Activated B cell treated with CpG ODN at 0.5 μM for 24 hours (primary cell): Measurements from ENCODE around the gene C12orf75. TPM values are rescaled to one million over a fixed set of nuclear protein-coding genes. Genes with fewer than 3 reads are reported as not detected.

Experiments
- ATAC-seq: fragments of 200-7000 bp; cut with Tn5 transposase; one replicate; pipeline ENCODE4 v1.10.0; 2021; ENCODE audit warnings: low read depth, mild to moderate bottlenecking, moderate library complexity
- CTCF ChIA-PET: fragments of 350-600 bp; sonication (Branson Sonifier 250); formaldehyde crosslinking; loops from one replicate; lab custom pipeline; 2021; ENCODE audit warnings: antibody characterized with exemption; lab: Charles Lee
- POLR2A ChIA-PET: fragments of 350-600 bp; sonication (Branson Sonifier 250); formaldehyde crosslinking; loops from one replicate; lab custom pipeline; 2021; ENCODE audit warnings: antibody characterized with exemption; lab: Charles Lee
- DNase-seq: peaks from one replicate; pipeline ENCODE4 v3.0.0; 2022
- H3K27ac Mint-ChIP-seq: one replicate; pipeline ENCODE4 v1.8.0; 2020; ENCODE audit warnings: mixed read lengths
- H3K27me3 Mint-ChIP-seq: one replicate; pipeline ENCODE4 v1.8.0; 2021; ENCODE audit warnings: mixed read lengths
- H3K36me3 Mint-ChIP-seq: one replicate; pipeline ENCODE4 v1.8.0; 2021; ENCODE audit warnings: low read depth, mixed read lengths
- H3K4me1 Mint-ChIP-seq: one replicate; pipeline ENCODE4 v1.8.0; 2021; ENCODE audit warnings: mixed read lengths
- H3K4me3 Mint-ChIP-seq: one replicate; pipeline ENCODE4 v1.8.0; 2020; ENCODE audit warnings: mild to moderate bottlenecking, mixed read lengths
- H3K9me3 Mint-ChIP-seq: one replicate; pipeline ENCODE4 v1.8.0; 2020; ENCODE audit warnings: mixed read lengths
- CTCF ChIP-seq: fragments of 200-600 bp; IDR thresholded peaks from one replicate; pipeline ENCODE4 v1.8.0; 2022; ENCODE audit warnings: antibody characterized with exemption, mild to moderate bottlenecking
- intact Hi-C: fragments of 100-400 bp; cut with micrococcal nuclease; formaldehyde crosslinking; loops from one replicate; pipeline ENCODE4 v1.15.1; 2024
- total RNA-seq: library from RNA; stranded (reverse); gene quantifications from 2 replicates; pipeline ENCODE4 v1.2.3, GENCODE V29; 2022

Gene C12orf75
- total RNA-seq, 1 donor from 2014 or later = 37.1 TPM

GRCh38 chr12:105386431-105386830, 55.9 kb downstream of the C12orf75 start:
- Mint-ChIP-seq H3K36me3 (no peaks in the 10 kb centered on the region), H3K27me3 (no peaks in the 10 kb centered on the region), H3K4me3 (no peak overlapping the region), H3K4me1 (no peaks in the 10 kb centered on the region), H3K27ac (no peak overlapping the region), H3K9me3 (no peaks in the 10 kb centered on the region)
- intact Hi-C loops = no loop called here
- CTCF ChIA-PET = no interaction called here
- POLR2A ChIA-PET = no interaction called here
- no peak for DNase-seq
- TF ChIP-seq CTCF = no peak
- ATAC-seq = no peak

- ATAC-seq = no peak
- no peak for TF ChIP-seq CTCF
- CTCF ChIA-PET = no interaction called here
- Mint-ChIP-seq H3K9me3 (no peaks in the 10 kb centered on the region), H3K4me3 (no peak overlapping the region), H3K27ac (no peak overlapping the region), H3K36me3 (no peaks in the 10 kb centered on the region), H3K27me3 (no peaks in the 10 kb centered on the region), H3K4me1 (no peaks in the 10 kb centered on the region)
- POLR2A ChIA-PET = no interaction called here
- intact Hi-C loops = no loop called here
- no peak for DNase-seq
Measured at GRCh38 chr12:105391231-105391630, 60.7 kb downstream of the C12orf75 start.

GRCh38 chr12:105393587-105393986, 63.1 kb downstream of the C12orf75 start:
- H3K4me1 Mint-ChIP-seq = no peaks in the 10 kb centered on the region
- H3K27ac Mint-ChIP-seq = no peak overlapping the region
- no peak for TF ChIP-seq CTCF
- ATAC-seq (no peak), DNase-seq (no peak)
- ChIA-PET POLR2A (no interaction called here), CTCF (no interaction called here)
- peaks cover 7% of the 10 kb centered on the region for H3K9me3 Mint-ChIP-seq
- peaks cover 5% of the 10 kb centered on the region for H3K36me3 Mint-ChIP-seq
- no peaks in the 10 kb centered on the region for H3K27me3 Mint-ChIP-seq
- H3K4me3 Mint-ChIP-seq = no peak overlapping the region
- intact Hi-C loops = no loop called here

DNA sequence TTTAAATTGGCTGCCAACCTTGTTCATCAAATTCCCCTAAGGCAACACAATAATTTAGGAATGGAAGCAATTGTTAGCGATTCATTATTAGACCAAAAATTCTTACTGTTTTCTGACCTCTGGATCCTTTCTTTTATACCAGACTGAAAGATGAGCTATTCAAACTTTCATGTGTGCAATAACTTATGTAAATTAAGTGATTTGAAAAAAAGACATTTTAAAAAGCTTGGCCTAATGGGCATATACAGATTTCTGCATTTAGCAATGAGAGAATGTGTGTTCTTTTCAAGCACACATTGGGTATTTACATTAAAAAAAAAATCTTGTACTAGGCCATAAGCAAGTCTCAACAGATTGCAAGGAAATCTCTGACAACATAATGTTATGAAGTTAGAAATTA, 65.5 kb downstream of the C12orf75 start:
- CTCF ChIA-PET = no interaction called here
- intact Hi-C loops = no loop called here

DNA sequence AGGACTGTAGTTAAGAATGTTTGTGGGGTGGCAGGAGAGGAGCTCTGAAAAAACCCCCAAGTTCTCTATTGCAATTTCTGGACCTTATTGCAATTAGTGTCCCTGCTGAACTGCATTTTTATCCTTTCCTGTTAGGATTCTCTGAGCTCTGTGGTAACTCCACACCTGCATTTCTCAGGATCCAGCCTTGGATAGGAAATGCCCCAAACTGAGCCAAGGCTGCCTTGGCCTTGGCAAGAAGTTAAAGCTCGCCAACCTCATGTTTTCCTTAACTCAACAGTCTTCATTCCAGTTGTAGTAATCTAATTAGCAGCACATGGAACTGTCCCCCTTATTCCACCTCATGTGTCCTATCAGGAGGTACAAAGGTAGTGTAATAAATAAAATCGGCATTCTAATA, 66.5 kb downstream of the C12orf75 start:
- H3K9me3 Mint-ChIP-seq = peaks cover 11% of the 10 kb centered on the region
- no peaks in the 10 kb centered on the region for H3K27me3 Mint-ChIP-seq
- DNase-seq = no peak
- POLR2A ChIA-PET = no interaction called here
- ATAC-seq = no peak
- intact Hi-C loops = no loop called here
- no peak overlapping the region for H3K4me3 Mint-ChIP-seq
- TF ChIP-seq CTCF = no peak
- H3K27ac Mint-ChIP-seq = no peak overlapping the region
- CTCF ChIA-PET = no interaction called here
- H3K4me1 Mint-ChIP-seq = no peaks in the 10 kb centered on the region
- peaks cover 6% of the 10 kb centered on the region for H3K36me3 Mint-ChIP-seq

More for the DNA sequence above, 65.5 kb downstream of the C12orf75 start:
- POLR2A ChIA-PET = no interaction called here
- Mint-ChIP-seq H3K4me1 (no peaks in the 10 kb centered on the region), H3K4me3 (no peak overlapping the region), H3K27me3 (no peaks in the 10 kb centered on the region), H3K27ac (no peak overlapping the region), H3K36me3 (peaks cover 6% of the 10 kb centered on the region), H3K9me3 (peaks cover 11% of the 10 kb centered on the region)
- no peak for DNase-seq
- no peak for TF ChIP-seq CTCF
- ATAC-seq = no peak
